Activated naive CD4-positive, alpha-beta T cell treated with anti-CD3 and anti-CD28 coated beads, Interleukin-2, amount 50 U/mL, for 72 hours (primary cell): ENCODE data around the gene NEK1. TPM values are rescaled to one million over a fixed set of nuclear protein-coding genes. Genes with fewer than 3 reads are reported as not detected.

Experiments
- ATAC-seq, 2 donors: fragments of 150-1000 bp; cut with Tn5 transposase; 2 replicates each; pipeline ENCODE4 v1.10.0; 2021; ENCODE audit warnings: mild to moderate bottlenecking in 2 of 2, moderate library complexity in 2 of 2
- DNase-seq, 2 donors: peaks; one replicate each; pipeline ENCODE4 v3.0.0; 2021 to 2022; ENCODE audit warnings: low spot score in 2 of 2
- H3K27ac Mint-ChIP-seq, 2 donors: one replicate each; pipeline ENCODE4 v1.8.0; 2022; ENCODE audit warnings: mild to moderate bottlenecking in 2 of 2, mixed read lengths in 2 of 2
- H3K36me3 Mint-ChIP-seq, 2 donors: one replicate each; pipeline ENCODE4 v1.8.0; 2022; ENCODE audit warnings: mixed read lengths in 2 of 2
- H3K9me3 Mint-ChIP-seq, 2 donors: one replicate each; pipeline ENCODE4 v1.8.0; 2022; ENCODE audit warnings: mixed read lengths in 2 of 2
- total RNA-seq, 2 donors: library from RNA; stranded (reverse); gene quantifications; one replicate each; pipeline ENCODE4 v1.2.3, GENCODE V29; 2022

Gene NEK1
- total RNA-seq, 2 donors from 2014 or later = 9.1 to 13.7 TPM

GRCh38 chr4:169398316-169398715 is 214.1 kb downstream of the NEK1 start:
- Mint-ChIP-seq H3K9me3 (no peaks in the 10 kb centered on the region), H3K36me3 (peaks cover 0 to 7% of the 10 kb centered on the region in 2 donors), H3K27ac (no peak overlapping the region)
- DNase-seq (no peak), ATAC-seq (no peak)

- Mint-ChIP-seq H3K9me3 (no peaks in the 10 kb centered on the region), H3K36me3 (peaks cover 0 to 7% of the 10 kb centered on the region in 2 donors), H3K27ac (no peak overlapping the region)
- no peak for ATAC-seq
- DNase-seq = no peak
Observed at GRCh38 chr4:169397762-169398161, 214.6 kb downstream of the NEK1 start.

- ATAC-seq = no peak
- Mint-ChIP-seq H3K36me3 (peaks cover 0 to 6% of the 10 kb centered on the region in 2 donors), H3K9me3 (peaks cover 6 to 18% of the 10 kb centered on the region in 2 donors), H3K27ac (no peak overlapping the region)
- no peak for DNase-seq
Observed at GRCh38 chr4:169385376-169385775, 227.0 kb downstream of the NEK1 start.

GRCh38 chr4:169384779-169385178 is 227.6 kb downstream of the NEK1 start:
- DNase-seq (no peak), ATAC-seq (no peak)
- H3K27ac Mint-ChIP-seq = no peak overlapping the region
- H3K9me3 Mint-ChIP-seq = peaks cover 6 to 15% of the 10 kb centered on the region in 2 donors
- H3K36me3 Mint-ChIP-seq = peaks cover 0 to 6% of the 10 kb centered on the region in 2 donors

- Mint-ChIP-seq H3K9me3 (peaks cover 16 to 22% of the 10 kb centered on the region in 2 donors), H3K36me3 (peaks cover 0 to 6% of the 10 kb centered on the region in 2 donors), H3K27ac (no peak overlapping the region)
- DNase-seq (no peak), ATAC-seq (no peak)
Observed at GRCh38 chr4:169383724-169384123, 228.7 kb downstream of the NEK1 start.

- peaks cover 9 to 26% of the 10 kb centered on the region in 2 donors for H3K36me3 Mint-ChIP-seq
- no peak for ATAC-seq
- DNase-seq = no peak
- H3K27ac Mint-ChIP-seq = no peak overlapping the region
- peaks cover 31 to 35% of the 10 kb centered on the region in 2 donors for H3K9me3 Mint-ChIP-seq
Observed at GRCh38 chr4:169379688-169380087, 232.7 kb downstream of the NEK1 start.

GRCh38 chr4:169377367-169377766 is 235.0 kb downstream of the NEK1 start:
- DNase-seq (no peak), ATAC-seq (no peak)
- H3K9me3 Mint-ChIP-seq = peaks cover 31 to 35% of the 10 kb centered on the region in 2 donors
- H3K36me3 Mint-ChIP-seq = peaks cover 9 to 26% of the 10 kb centered on the region in 2 donors
- no peak overlapping the region for H3K27ac Mint-ChIP-seq

- peaks cover 26 to 30% of the 10 kb centered on the region in 2 donors for H3K9me3 Mint-ChIP-seq
- ATAC-seq (no peak), DNase-seq (no peak)
- no peak overlapping the region for H3K27ac Mint-ChIP-seq
- peaks cover 9 to 20% of the 10 kb centered on the region in 2 donors for H3K36me3 Mint-ChIP-seq
Observed at GRCh38 chr4:169376421-169376820, 236.0 kb downstream of the NEK1 start.

- peaks cover 9 to 20% of the 10 kb centered on the region in 2 donors for H3K36me3 Mint-ChIP-seq
- no peak for ATAC-seq
- H3K27ac Mint-ChIP-seq = no peak overlapping the region
- no peak for DNase-seq
- peaks cover 14 to 19% of the 10 kb centered on the region in 2 donors for H3K9me3 Mint-ChIP-seq
Observed at GRCh38 chr4:169372791-169373190, 239.6 kb downstream of the NEK1 start.

GRCh38 chr4:169369634-169370033 is 242.7 kb downstream of the NEK1 start:
- ATAC-seq = no peak
- Mint-ChIP-seq H3K36me3 (peaks cover 4 to 5% of the 10 kb centered on the region in 2 donors), H3K27ac (no peak overlapping the region)

GRCh38 chr4:169367826-169368225 is 244.6 kb downstream of the NEK1 start:
- no peak overlapping the region for H3K27ac Mint-ChIP-seq
- peaks cover 3 to 9% of the 10 kb centered on the region in 2 donors for H3K9me3 Mint-ChIP-seq
- DNase-seq (no peak), ATAC-seq (no peak)
- peaks cover 4 to 5% of the 10 kb centered on the region in 2 donors for H3K36me3 Mint-ChIP-seq

More at GRCh38 chr4:169369634-169370033, 242.7 kb downstream of the NEK1 start:
- no peak for DNase-seq
- H3K9me3 Mint-ChIP-seq = peaks cover 3 to 9% of the 10 kb centered on the region in 2 donors

GRCh38 chr4:169366821-169367220 is 245.6 kb downstream of the NEK1 start:
- peaks cover 3 to 9% of the 10 kb centered on the region in 2 donors for H3K9me3 Mint-ChIP-seq
- no peak for DNase-seq
- ATAC-seq = no peak
- H3K36me3 Mint-ChIP-seq = peaks cover 4 to 5% of the 10 kb centered on the region in 2 donors
- H3K27ac Mint-ChIP-seq = no peak overlapping the region

- ATAC-seq = no peak
- no peak overlapping the region for H3K27ac Mint-ChIP-seq
- H3K9me3 Mint-ChIP-seq = peaks cover 3 to 9% of the 10 kb centered on the region in 2 donors
- DNase-seq = no peak
- peaks cover 4 to 5% of the 10 kb centered on the region in 2 donors for H3K36me3 Mint-ChIP-seq
Observed at GRCh38 chr4:169362607-169363006, 249.8 kb downstream of the NEK1 start.

- ATAC-seq = no peak
- Mint-ChIP-seq H3K9me3 (peaks cover 2 to 8% of the 10 kb centered on the region in 2 donors), H3K36me3 (peaks cover 4% of the 10 kb centered on the region in 2 donors), H3K27ac (no peak overlapping the region)
- DNase-seq = no peak
Observed at GRCh38 chr4:169361756-169362155, 250.6 kb downstream of the NEK1 start.

GRCh38 chr4:169359961-169360360 is 252.4 kb downstream of the NEK1 start:
- H3K9me3 Mint-ChIP-seq = no peaks in the 10 kb centered on the region
- ATAC-seq (no peak), DNase-seq (no peak)
- no peaks in the 10 kb centered on the region for H3K36me3 Mint-ChIP-seq
- H3K27ac Mint-ChIP-seq = no peak overlapping the region

- Mint-ChIP-seq H3K9me3 (peaks cover 0 to 4% of the 10 kb centered on the region in 2 donors), H3K36me3 (no peaks in the 10 kb centered on the region), H3K27ac (no peak overlapping the region)
- ATAC-seq = no peak
- no peak for DNase-seq
Observed at GRCh38 chr4:169352360-169352759, 260.0 kb downstream of the NEK1 start.

GRCh38 chr4:169351872-169352271 is 260.5 kb downstream of the NEK1 start:
- Mint-ChIP-seq H3K9me3 (peaks cover 0 to 4% of the 10 kb centered on the region in 2 donors), H3K27ac (no peak overlapping the region)
- no peak for ATAC-seq

GRCh38 chr4:169348541-169348940 is 263.8 kb downstream of the NEK1 start:
- Mint-ChIP-seq H3K27ac (no peak overlapping the region), H3K36me3 (no peaks in the 10 kb centered on the region), H3K9me3 (no peaks in the 10 kb centered on the region)
- DNase-seq (no peak), ATAC-seq (no peak)

More at GRCh38 chr4:169351872-169352271, 260.5 kb downstream of the NEK1 start:
- DNase-seq = no peak
- no peaks in the 10 kb centered on the region for H3K36me3 Mint-ChIP-seq
